Trophoblast cell (in vitro differentiated cells and primary cell): ENCODE measurements around the gene ZFAND3.
A peak's percentile ranks its signal among the peaks of the same experiment; 100 is the strongest.

Source experiments
- DNase-seq, 2 donors: peaks; one replicate each; pipeline ENCODE4 v3.0.0-alpha.2; 2016
- H2AFZ ChIP-seq: 2 replicates; pipeline ENCODE4 v1.6.1; 2013; ENCODE audit warnings: low read length, moderate library complexity, mild to moderate bottlenecking; ENCODE audit not compliant: insufficient read depth, poor library complexity
- H2AK5ac ChIP-seq: 2 replicates; pipeline ENCODE4 v1.6.1; 2013; ENCODE audit warnings: mild to moderate bottlenecking, low read length
- H2BK120ac ChIP-seq: 2 replicates; pipeline ENCODE4 v1.6.1; 2013; ENCODE audit warnings: low read length, mild to moderate bottlenecking, moderate library complexity; ENCODE audit not compliant: insufficient read depth, poor library complexity
- H2BK12ac ChIP-seq: 2 replicates; pipeline ENCODE4 v1.6.1; 2013; ENCODE audit warnings: mild to moderate bottlenecking, low read length, moderate library complexity
- H2BK5ac ChIP-seq: 2 replicates; pipeline ENCODE4 v1.6.1; 2013; ENCODE audit warnings: low read length, low read depth, moderate library complexity, mild to moderate bottlenecking; ENCODE audit not compliant: poor library complexity
- H3K14ac ChIP-seq: 2 replicates; pipeline ENCODE4 v1.6.1; 2013; ENCODE audit warnings: mild to moderate bottlenecking, low read length
- H3K18ac ChIP-seq: 2 replicates; pipeline ENCODE4 v1.6.1; 2013; ENCODE audit warnings: mild to moderate bottlenecking, low read length
- H3K23ac ChIP-seq: 2 replicates; pipeline ENCODE4 v1.6.1; 2013; ENCODE audit warnings: low read length
- H3K27ac ChIP-seq: 2 replicates; pipeline ENCODE4 v1.5.1; 2013; ENCODE audit warnings: low read depth, mild to moderate bottlenecking, inconsistent platforms, low read length, moderate library complexity
- H3K27me3 ChIP-seq: 2 replicates; pipeline ENCODE4 v1.6.1; 2013; ENCODE audit warnings: inconsistent platforms, mild to moderate bottlenecking, low read length, moderate library complexity; ENCODE audit not compliant: insufficient read depth
- H3K36me3 ChIP-seq, 2 experiments: 1 replicate in 1 of 2; 2 replicates in 1 of 2; pipeline ENCODE4 v1.6.1; 2013; ENCODE audit warnings: low read length in 2 of 2, mild to moderate bottlenecking in 2 of 2, moderate library complexity in 1 of 2; ENCODE audit not compliant: insufficient read depth in 2 of 2, control insufficient read depth in 1 of 2
- H3K4ac ChIP-seq: 2 replicates; pipeline ENCODE4 v1.6.1; 2013; ENCODE audit warnings: low read depth, mild to moderate bottlenecking, low read length, moderate library complexity
- H3K4me1 ChIP-seq, 2 experiments: 1 replicate in 1 of 2; 2 replicates in 1 of 2; pipeline ENCODE4 v1.6.1; 2013; ENCODE audit warnings: low read length in 2 of 2, mild to moderate bottlenecking in 2 of 2, moderate library complexity in 1 of 2; ENCODE audit not compliant: insufficient read depth in 2 of 2, control insufficient read depth in 1 of 2
- H3K4me2 ChIP-seq: 2 replicates; pipeline ENCODE4 v1.6.1; 2013; ENCODE audit warnings: inconsistent platforms, mild to moderate bottlenecking, low read length, moderate library complexity
- H3K4me3 ChIP-seq: 2 replicates; pipeline ENCODE4 v1.5.1; 2013; ENCODE audit warnings: mild to moderate bottlenecking, low read depth, low read length, inconsistent platforms
- H3K79me1 ChIP-seq: one replicate; pipeline ENCODE4 v1.6.1; 2013; ENCODE audit warnings: low read length
- H3K79me2 ChIP-seq: 2 replicates; pipeline ENCODE4 v1.6.1; 2013; ENCODE audit warnings: low read length, mild to moderate bottlenecking; ENCODE audit not compliant: control insufficient read depth, insufficient read depth, poor library complexity
- H3K9ac ChIP-seq: 2 replicates; pipeline ENCODE4 v1.6.1; 2013; ENCODE audit warnings: mild to moderate bottlenecking, low read length
- H3K9me3 ChIP-seq: 2 replicates; pipeline ENCODE4 v1.6.1; 2013; ENCODE audit warnings: low read depth, mild to moderate bottlenecking, control low read depth, inconsistent platforms, low read length; ENCODE audit not compliant: insufficient read depth
- H4K12ac ChIP-seq: 2 replicates; pipeline ENCODE4 v1.6.1; 2013; ENCODE audit warnings: low read depth, mild to moderate bottlenecking, low read length, moderate library complexity
- H4K8ac ChIP-seq: 2 replicates; pipeline ENCODE4 v1.6.1; 2013; ENCODE audit warnings: low read depth, mild to moderate bottlenecking, low read length, moderate library complexity
- H4K91ac ChIP-seq: one replicate; pipeline ENCODE4 v1.6.1; 2013; ENCODE audit warnings: low read depth, mild to moderate bottlenecking, low read length, moderate library complexity
- WGBS: extraction: QIAGEN DNeasy Blood & Tissue Kit; methylation state at CpG from one replicate; pipeline ENCODE4 v1.1.7; 2013; ENCODE audit warnings: missing lambda C conversion rate; ENCODE audit not compliant: insufficient read length, insufficient coverage; ENCODE audit errors: extremely low coverage; 5-methylcytosine and 5-hydroxymethylcytosine counted together

Gene ZFAND3

GRCh38 chr6:37779111-37779800 is 40.3 kb upstream of the ZFAND3 start:
- H3K4me1 ChIP-seq = peaks cover 2 to 12% of the 10 kb centered on the region in 2 experiments
- H3K27me3 ChIP-seq = no peaks in the 10 kb centered on the region
- no peak overlapping the region for H2AK5ac ChIP-seq

DNA sequence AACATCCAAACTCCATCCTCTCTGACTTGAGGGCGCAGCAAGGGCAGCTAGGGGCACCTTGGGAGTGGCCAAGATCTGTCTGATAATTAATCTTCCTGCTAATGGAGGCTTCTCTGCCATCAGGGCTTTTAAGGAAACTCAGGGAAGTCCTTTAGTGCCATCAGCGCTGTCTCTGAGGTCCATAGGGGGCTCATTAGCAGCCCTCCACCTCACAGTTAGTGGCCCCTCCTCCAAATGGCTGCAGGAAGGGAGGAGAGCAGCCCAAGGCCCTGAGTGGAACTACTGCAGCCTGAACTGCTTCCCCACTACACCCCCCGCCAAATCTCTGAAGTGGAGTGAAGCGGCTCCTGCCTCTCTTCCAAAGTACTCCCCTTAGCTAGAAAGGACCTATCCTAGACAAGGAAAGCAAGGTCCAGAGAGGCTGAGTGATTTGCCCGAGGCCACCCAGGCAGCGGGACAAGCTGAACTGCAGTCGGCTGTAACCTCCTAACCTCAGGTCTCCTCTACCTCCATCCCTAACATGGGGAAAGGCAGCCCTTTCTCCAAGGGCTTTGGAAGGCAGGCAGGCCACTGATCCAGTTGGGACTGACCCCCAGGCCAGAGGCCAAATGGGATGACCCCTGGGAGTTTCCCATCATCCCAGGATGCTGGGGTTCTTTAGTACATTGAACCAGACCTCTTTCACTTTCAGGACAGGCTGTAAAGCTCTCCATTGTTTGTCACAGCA is 39.5 kb upstream of the ZFAND3 start:
- Histone ChIP-seq H3K27me3 (no peaks in the 10 kb centered on the region), H3K4me1 (peaks cover 6 to 18% of the 10 kb centered on the region in 2 experiments), H3K4me2 (no peak overlapping the region), H2AK5ac (no peak overlapping the region), H3K4me3 (no peak overlapping the region), H3K23ac (no peak overlapping the region), H3K18ac (no peak overlapping the region), H3K27ac (no peak overlapping the region), H3K9ac (no peak overlapping the region), H4K8ac (no peak overlapping the region), H3K4ac (no peak overlapping the region), H2BK5ac (no peak overlapping the region), H4K12ac (no peak overlapping the region), H2AFZ (no peak overlapping the region), H2BK120ac (no peak overlapping the region), H2BK12ac (no peak overlapping the region), H4K91ac (no peak overlapping the region), H3K79me2 (no peaks in the 10 kb centered on the region), H3K36me3 (no peaks in the 10 kb centered on the region), H3K79me1 (no peaks in the 10 kb centered on the region), H3K14ac (no peak overlapping the region), H3K9me3 (peaks cover 2% of the 10 kb centered on the region)
- DNase-seq = no peak
- WGBS = no CpG with 5 or more reads among the region's 7 CpGs

More at GRCh38 chr6:37779111-37779800, 40.3 kb upstream of the ZFAND3 start:
- Histone ChIP-seq H2AFZ (no peak overlapping the region), H2BK120ac (no peak overlapping the region), H3K9ac (no peak overlapping the region), H4K8ac (no peak overlapping the region), H4K91ac (no peak overlapping the region), H3K79me2 (no peaks in the 10 kb centered on the region), H3K4me2 (no peak overlapping the region), H3K4ac (no peak overlapping the region), H2BK12ac (no peak overlapping the region), H4K12ac (no peak overlapping the region), H3K23ac (no peak overlapping the region), H3K4me3 (no peak overlapping the region), H3K79me1 (no peaks in the 10 kb centered on the region), H3K18ac (no peak overlapping the region), H3K14ac (no peak overlapping the region), H3K27ac (no peak overlapping the region), H3K36me3 (no peaks in the 10 kb centered on the region), H3K9me3 (peaks cover 2% of the 10 kb centered on the region), H2BK5ac (no peak overlapping the region)
- no peak for DNase-seq
- WGBS = no CpG with 5 or more reads among the region's 4 CpGs

DNA sequence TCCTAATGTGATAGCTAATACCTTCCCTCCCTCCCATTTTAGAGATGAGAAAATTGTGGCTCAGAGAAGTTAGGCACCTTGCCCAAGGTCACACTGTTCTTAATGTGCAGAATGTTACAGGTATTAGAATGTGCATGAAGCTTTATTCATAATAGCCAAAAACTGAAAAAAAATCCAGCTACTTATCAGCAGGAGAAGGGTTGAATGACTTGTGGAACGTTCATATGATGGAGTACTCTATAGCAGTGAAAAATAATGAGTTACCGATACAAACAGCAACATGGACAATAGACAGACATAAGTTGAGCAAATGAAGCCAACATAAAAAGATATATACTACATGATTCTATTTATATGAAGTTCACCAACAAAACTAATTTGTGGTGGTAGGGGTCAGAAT is 37.7 kb upstream of the ZFAND3 start:
- Histone ChIP-seq H3K9me3 (peaks cover 2% of the 10 kb centered on the region), H4K12ac (no peak overlapping the region), H3K4me3 (no peak overlapping the region), H3K4ac (no peak overlapping the region), H3K14ac (no peak overlapping the region), H3K9ac (no peak overlapping the region), H3K4me2 (no peak overlapping the region), H2BK120ac (no peak overlapping the region), H3K79me1 (no peaks in the 10 kb centered on the region), H2BK5ac (no peak overlapping the region), H3K27ac (no peak overlapping the region), H3K36me3 (no peaks in the 10 kb centered on the region), H3K4me1 (peaks cover 6 to 20% of the 10 kb centered on the region in 2 experiments), H2BK12ac (no peak overlapping the region), H3K27me3 (no peaks in the 10 kb centered on the region), H4K91ac (no peak overlapping the region), H2AFZ (no peak overlapping the region), H2AK5ac (no peak overlapping the region), H3K18ac (no peak overlapping the region), H3K79me2 (no peaks in the 10 kb centered on the region), H3K23ac (no peak overlapping the region), H4K8ac (no peak overlapping the region)
- no CpG with 5 or more reads among the region's 2 CpGs for WGBS
- DNase-seq = no peak

GRCh38 chr6:37783025-37783855 is 36.3 kb upstream of the ZFAND3 start:
- H3K18ac ChIP-seq = no peak overlapping the region
- no peak overlapping the region for H3K4ac ChIP-seq
- no peak overlapping the region for H2BK120ac ChIP-seq
- peak overlapping the region; percentile 24 for H4K8ac ChIP-seq
- H3K27ac ChIP-seq = no peak overlapping the region
- H4K12ac ChIP-seq = peak overlapping the region; percentile 23
- H3K4me2 ChIP-seq = peak overlapping the region; percentile 69
- no peaks in the 10 kb centered on the region for H3K79me1 ChIP-seq
- DNase-seq = no peak
- H3K14ac ChIP-seq = no peak overlapping the region
- H3K4me1 ChIP-seq = peaks cover 6 to 20% of the 10 kb centered on the region in 2 experiments
- H2BK12ac ChIP-seq = no peak overlapping the region
- no CpG with 5 or more reads among the region's 26 CpGs for WGBS
- no peak overlapping the region for H3K23ac ChIP-seq
- no peak overlapping the region for H2AK5ac ChIP-seq
- H3K9me3 ChIP-seq = peaks cover 2% of the 10 kb centered on the region
- H3K79me2 ChIP-seq = no peaks in the 10 kb centered on the region
- no peaks in the 10 kb centered on the region for H3K27me3 ChIP-seq
- H2BK5ac ChIP-seq = no peak overlapping the region
- no peak overlapping the region for H4K91ac ChIP-seq
- no peaks in the 10 kb centered on the region for H3K36me3 ChIP-seq
- H3K4me3 ChIP-seq = peak overlapping the region; percentile 19
- peak overlapping the region; percentile 40 for H2AFZ ChIP-seq
- H3K9ac ChIP-seq = no peak overlapping the region
